Measurements from ENCODE around the gene MAGI1. TPM values are rescaled to one million over a fixed set of nuclear protein-coding genes. Genes with fewer than 3 reads are reported as not detected.

MAGI1 gene
- polyA plus RNA-seq, 3 donors, result not detected

GRCh38 chr3:65473736-65474135 is 565.0 kb downstream of the MAGI1 start:
- Mint-ChIP-seq H3K4me1 (no peaks in the 10 kb centered on the region), H3K27me3 (ENCODE audit: low read depth in 3 of 3) (peaks cover 0 to 4% (median 0%) of the 10 kb centered on the region in 3 donors), H3K27ac (no peak overlapping the region), H3K4me3 (no peak overlapping the region), H3K36me3 (no peaks in the 10 kb centered on the region), H3K9me3 (peaks cover 0 to 3% (median 0%) of the 10 kb centered on the region in 7 donors)
- no peaks in the 10 kb centered on the region for H3K36me3 ChIP-seq (replicated peaks in 1 of 2; ENCODE audit: control insufficient read depth in 1 of 2, insufficient read depth in 2 of 2, low read length in 2 of 2)
- no peak overlapping the region for H3K4me3 ChIP-seq (replicated peaks in 1 of 3; ENCODE audit: low read depth in 2 of 3, low read length in 3 of 3)
- DNase-seq, result no peak
- no peak overlapping the region for H3K9ac ChIP-seq (ENCODE audit: insufficient read depth, low read length, poor library complexity, severe bottlenecking)
- H3K27ac ChIP-seq (ENCODE audit: low read depth in 1 of 2, low read length in 2 of 2), result no peak overlapping the region
- no peaks in the 10 kb centered on the region for H4K20me1 ChIP-seq (ENCODE audit: insufficient read depth, low read length)
- intact Hi-C loops (cut with micrococcal nuclease), result no loop called here
- no CpG with 5 or more reads among the region's 3 CpGs for WGBS (ENCODE audit: insufficient coverage)
- peaks cover 0 to 2% of the 10 kb centered on the region in 2 donors for H3K9me3 ChIP-seq (replicated peaks in 1 of 2; ENCODE audit: control insufficient read depth in 1 of 2, insufficient read depth in 1 of 2, low read length in 2 of 2)
- H3K79me2 ChIP-seq (ENCODE audit: insufficient read depth, low read length), result no peaks in the 10 kb centered on the region
- H3K27me3 ChIP-seq (ENCODE audit: control insufficient read depth in 2 of 2, insufficient read depth in 2 of 2, low read length in 2 of 2), result no peaks in the 10 kb centered on the region
- no peaks in the 10 kb centered on the region for H3K4me1 ChIP-seq (ENCODE audit: control insufficient read depth in 1 of 2, insufficient read depth in 2 of 2, low read length in 2 of 2)
- no peak overlapping the region for H3K4me2 ChIP-seq (replicated peaks; ENCODE audit: extremely low read depth, low read length, poor library complexity, severe bottlenecking)
- no peak for TF ChIP-seq CTCF (IDR thresholded peaks at IDR 0.05)
- H2AFZ ChIP-seq (ENCODE audit: insufficient read depth, low read depth, low read length, poor library complexity, severe bottlenecking), result no peak overlapping the region

DNA sequence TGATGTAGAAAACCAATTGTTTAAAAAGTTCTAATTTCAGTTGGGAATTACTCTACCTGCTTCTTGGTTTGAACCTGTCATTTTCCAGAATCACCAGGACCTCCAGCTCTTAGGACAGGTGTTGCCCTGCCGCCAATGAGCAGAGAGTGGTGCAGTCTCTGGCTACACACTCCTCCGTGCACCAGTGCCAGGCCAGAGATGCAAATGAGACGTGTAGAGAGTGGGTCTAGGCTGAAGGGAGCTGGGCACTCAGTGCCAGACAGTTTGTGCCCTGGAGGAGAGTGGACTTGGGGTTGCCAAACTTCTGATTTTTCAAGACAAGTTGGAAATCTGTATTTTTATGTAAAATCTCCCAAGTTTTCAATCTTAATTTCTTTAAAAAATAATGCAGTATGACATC is 566.2 kb downstream of the MAGI1 start:
- peaks cover 0 to 4% (median 0%) of the 10 kb centered on the region in 7 donors for H3K9me3 Mint-ChIP-seq
- Histone ChIP-seq H3K9ac (ENCODE audit: insufficient read depth, low read length, poor library complexity, severe bottlenecking) (no peak overlapping the region), H3K9me3 (replicated peaks in 1 of 2; ENCODE audit: control insufficient read depth in 1 of 2, insufficient read depth in 1 of 2, low read length in 2 of 2) (no peaks in the 10 kb centered on the region), H3K4me1 (ENCODE audit: control insufficient read depth in 1 of 2, insufficient read depth in 2 of 2, low read length in 2 of 2) (no peaks in the 10 kb centered on the region), H3K36me3 (replicated peaks in 1 of 2; ENCODE audit: control insufficient read depth in 1 of 2, insufficient read depth in 2 of 2, low read length in 2 of 2) (no peaks in the 10 kb centered on the region), H4K20me1 (ENCODE audit: insufficient read depth, low read length) (no peaks in the 10 kb centered on the region), H3K4me2 (replicated peaks; ENCODE audit: extremely low read depth, low read length, poor library complexity, severe bottlenecking) (no peak overlapping the region), H3K27ac (ENCODE audit: low read depth in 1 of 2, low read length in 2 of 2) (no peak overlapping the region), H2AFZ (ENCODE audit: insufficient read depth, low read depth, low read length, poor library complexity, severe bottlenecking) (no peak overlapping the region), H3K27me3 (ENCODE audit: control insufficient read depth in 2 of 2, insufficient read depth in 2 of 2, low read length in 2 of 2) (no peaks in the 10 kb centered on the region), H3K4me3 (replicated peaks in 1 of 3; ENCODE audit: low read depth in 2 of 3, low read length in 3 of 3) (no peak overlapping the region), H3K79me2 (ENCODE audit: insufficient read depth, low read length) (no peaks in the 10 kb centered on the region)
- no peak for DNase-seq
- H3K27ac Mint-ChIP-seq, result no peak overlapping the region
- H3K4me3 Mint-ChIP-seq, result no peak overlapping the region
- no peaks in the 10 kb centered on the region for H3K36me3 Mint-ChIP-seq
- TF ChIP-seq CTCF (IDR thresholded peaks at IDR 0.05), result no peak
- no peaks in the 10 kb centered on the region for H3K27me3 Mint-ChIP-seq (ENCODE audit: low read depth in 3 of 3)
- intact Hi-C loops (cut with micrococcal nuclease), result no loop called here
- H3K4me1 Mint-ChIP-seq, result no peaks in the 10 kb centered on the region
- WGBS (ENCODE audit: insufficient coverage), result 100% methylated on average over 2 of the region's 3 CpGs

Data from CD14-positive monocyte (primary cell).